ENCODE results near the gene C3AR1.
"Not testable (repeated sequence)": the region's sequence is repeated elsewhere in the genome, so short reads cannot be mapped to it uniquely, and the experiment has no call there.

Gene C3AR1

GRCh38 chr12:8065991-8066594 lies at the start of gene C3AR1:
Gene C3AR1 (minus strand): TSS chr12:8066359. CDS start chr12:8060185, 6,174 bp downstream.
- peak; percentile 28 for DNase-seq

- DNase-seq: not testable (repeated sequence)
These were observed 47.0 kb upstream of the C3AR1 start for GRCh38 chr12:8113117-8113516.

- DNase-seq: peak; percentile 79
These were observed 42.7 kb upstream of the C3AR1 start for GRCh38 chr12:8108808-8109398.

GRCh38 chr12:8099235-8099634 lies 33.1 kb upstream of the C3AR1 start:
- no peak for DNase-seq

GRCh38 chr12:8096281-8096915 lies 30.2 kb upstream of the C3AR1 start:
- no peak for DNase-seq

GRCh38 chr12:8093291-8093690 lies 27.1 kb upstream of the C3AR1 start:
- no peak for DNase-seq

GRCh38 chr12:8089716-8090115 lies 23.6 kb upstream of the C3AR1 start:
- DNase-seq: no peak

GRCh38 chr12:8089277-8089676 lies 23.1 kb upstream of the C3AR1 start:
- not testable (repeated sequence) for DNase-seq

GRCh38 chr12:8088574-8088973 lies 22.4 kb upstream of the C3AR1 start:
- DNase-seq: peak; percentile 35

- no peak for DNase-seq
These were observed 21.5 kb upstream of the C3AR1 start for GRCh38 chr12:8087666-8088065.

- DNase-seq: peak; percentile 29
These were observed 18.2 kb upstream of the C3AR1 start for GRCh38 chr12:8084351-8084750.

GRCh38 chr12:8082808-8083100 lies 16.6 kb upstream of the C3AR1 start:
- DNase-seq: no peak

- DNase-seq: peak; percentile 35
These were observed 15.2 kb upstream of the C3AR1 start for GRCh38 chr12:8081251-8081920.

- DNase-seq: no peak
These were observed 14.0 kb upstream of the C3AR1 start for GRCh38 chr12:8080120-8080519.

- no peak for DNase-seq
These were observed 12.8 kb upstream of the C3AR1 start for GRCh38 chr12:8078916-8079315.

GRCh38 chr12:8078398-8078797 lies 12.2 kb upstream of the C3AR1 start:
- peak; percentile 65 for DNase-seq

- no peak for DNase-seq
These were observed 11.0 kb upstream of the C3AR1 start for GRCh38 chr12:8077207-8077606.

- no peak for DNase-seq
These were observed 10.2 kb upstream of the C3AR1 start for GRCh38 chr12:8076366-8076765.

- no peak for DNase-seq
These were observed 9.8 kb upstream of the C3AR1 start for GRCh38 chr12:8075935-8076334.

- not testable (repeated sequence) for DNase-seq
These were observed 5.7 kb upstream of the C3AR1 start for GRCh38 chr12:8071820-8072219.

GRCh38 chr12:8069582-8069981 lies 3.4 kb upstream of the C3AR1 start:
- DNase-seq: no peak

GRCh38 chr12:8064131-8064530 lies 2.0 kb downstream of the C3AR1 start:
- DNase-seq: no peak

GRCh38 chr12:8058506-8058905 lies 7.7 kb downstream of the C3AR1 start:
- DNase-seq: no peak

GRCh38 chr12:8057839-8058238 lies 8.3 kb downstream of the C3AR1 start:
- no peak for DNase-seq
